Loucy (cell line): ENCODE measurements around the gene ASB1.

Experiments used
- H2AFZ ChIP-seq: fragments of 200-600 bp; sonication (generic); 2 replicates; pipeline ENCODE4 v1.6.0; 2016; ENCODE audit warnings: antibody characterized with exemption, mild to moderate bottlenecking, low read length, moderate library complexity
- H3F3A ChIP-seq: fragments of 200-600 bp; 2 replicates; pipeline ENCODE4 v1.6.0; 2016; ENCODE audit warnings: antibody characterized with exemption, low read depth, mild to moderate bottlenecking
- H3K27me3 ChIP-seq: fragments of 200-600 bp; sonication (generic); 2 replicates; pipeline ENCODE4 v1.6.1; 2014; ENCODE audit warnings: low read length, mild to moderate bottlenecking; ENCODE audit not compliant: insufficient read depth, poor library complexity, severe bottlenecking
- H3K36me3 ChIP-seq: fragments of 200-600 bp; sonication (generic); 2 replicates; pipeline ENCODE4 v1.6.1; 2016; ENCODE audit warnings: low read length; ENCODE audit not compliant: insufficient read depth
- H3K4me1 ChIP-seq: fragments of 200-600 bp; sonication (generic); 2 replicates; pipeline ENCODE4 v1.5.1; 2014; ENCODE audit warnings: low read length, mild to moderate bottlenecking; ENCODE audit not compliant: insufficient read depth, poor library complexity, severe bottlenecking
- H3K4me2 ChIP-seq: fragments of 200-600 bp; sonication (generic); 2 replicates; pipeline ENCODE4 v1.6.0; 2014; ENCODE audit warnings: antibody characterized with exemption, low read length, low read depth, mild to moderate bottlenecking; ENCODE audit not compliant: poor library complexity, severe bottlenecking
- H3K4me3 ChIP-seq: fragments of 200-600 bp; sonication (generic); 2 replicates; pipeline ENCODE4 v1.5.1; 2014; ENCODE audit warnings: low read length, mild to moderate bottlenecking, mixed read lengths; ENCODE audit not compliant: poor library complexity, severe bottlenecking
- H3K79me2 ChIP-seq: fragments of 200-600 bp; sonication (generic); 2 replicates; pipeline ENCODE4 v1.6.1; 2014; ENCODE audit warnings: low read length; ENCODE audit not compliant: insufficient read depth
- H3K9ac ChIP-seq: fragments of 200-600 bp; sonication (generic); 2 replicates; pipeline ENCODE4 v1.6.0; 2014; ENCODE audit warnings: mild to moderate bottlenecking, low read depth, low read length, moderate library complexity; ENCODE audit not compliant: poor library complexity, severe bottlenecking
- H3K9me2 ChIP-seq: fragments of 200-600 bp; sonication (generic); replicated peaks from 2 replicates; pipeline ENCODE4 v1.6.1; 2016; ENCODE audit warnings: low read depth, low read length, mixed read lengths
- H3K9me3 ChIP-seq: fragments of 200-600 bp; sonication (generic); 2 replicates; pipeline ENCODE4 v1.6.1; 2014; ENCODE audit warnings: mild to moderate bottlenecking, antibody characterized with exemption, low read length, low read depth; ENCODE audit not compliant: insufficient read depth
- H4K20me1 ChIP-seq: fragments of 200-600 bp; sonication (generic); 2 replicates; pipeline ENCODE4 v1.6.0; 2014; ENCODE audit warnings: antibody characterized with exemption, low read length, mild to moderate bottlenecking; ENCODE audit not compliant: insufficient read depth, poor library complexity, severe bottlenecking
- EZH2phosphoT487 ChIP-seq: fragments of 200-600 bp; IDR thresholded peaks from 2 replicates; pipeline ENCODE4 v1.6.1; 2018; ENCODE audit warnings: antibody characterized with exemption, mild to moderate bottlenecking, moderate library complexity, borderline replicate concordance
- TF ChIP-seq, protein P1 (sequence below): fragments of 200-600 bp; sonication (generic); conservative IDR thresholded peaks from 2 replicates; pipeline ENCODE4 v1.5.1; 2014; ENCODE audit warnings: mild to moderate bottlenecking, antibody characterized with exemption, low read length

The ASB1 gene

DNA sequence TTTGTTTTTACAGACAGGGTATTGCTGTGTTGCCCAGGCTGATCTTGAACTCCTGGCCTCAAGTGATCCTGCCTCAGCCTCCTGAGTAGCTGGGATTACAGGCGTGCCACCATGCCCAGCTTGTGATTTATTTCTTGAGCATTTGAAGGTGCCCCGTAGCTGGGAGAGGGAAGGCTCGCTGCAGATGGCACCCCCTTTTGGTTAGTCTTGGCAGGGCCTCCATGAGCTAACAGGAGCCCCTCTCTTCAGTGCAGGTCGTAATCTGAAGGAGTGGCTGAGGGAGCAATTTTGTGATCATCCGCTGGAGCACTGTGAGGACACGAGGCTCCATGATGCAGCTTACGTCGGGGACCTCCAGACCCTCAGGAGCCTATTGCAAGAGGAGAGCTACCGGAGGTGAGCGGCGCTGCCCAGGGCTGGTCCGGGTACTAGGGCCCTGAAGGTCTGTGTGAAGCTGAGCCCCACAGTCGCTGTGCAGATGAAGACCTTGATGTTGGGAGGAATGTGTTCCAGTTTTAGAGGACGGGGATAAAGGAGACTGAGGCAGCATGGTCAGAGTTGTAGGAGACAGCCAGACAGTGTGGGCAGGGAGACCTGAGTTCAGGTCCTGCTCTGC, 6.7 kb downstream of the ASB1 start:
- H3K79me2 ChIP-seq = peaks cover 84% of the 10 kb centered on the region
- H3K36me3 ChIP-seq = peaks cover 38% of the 10 kb centered on the region

DNA sequence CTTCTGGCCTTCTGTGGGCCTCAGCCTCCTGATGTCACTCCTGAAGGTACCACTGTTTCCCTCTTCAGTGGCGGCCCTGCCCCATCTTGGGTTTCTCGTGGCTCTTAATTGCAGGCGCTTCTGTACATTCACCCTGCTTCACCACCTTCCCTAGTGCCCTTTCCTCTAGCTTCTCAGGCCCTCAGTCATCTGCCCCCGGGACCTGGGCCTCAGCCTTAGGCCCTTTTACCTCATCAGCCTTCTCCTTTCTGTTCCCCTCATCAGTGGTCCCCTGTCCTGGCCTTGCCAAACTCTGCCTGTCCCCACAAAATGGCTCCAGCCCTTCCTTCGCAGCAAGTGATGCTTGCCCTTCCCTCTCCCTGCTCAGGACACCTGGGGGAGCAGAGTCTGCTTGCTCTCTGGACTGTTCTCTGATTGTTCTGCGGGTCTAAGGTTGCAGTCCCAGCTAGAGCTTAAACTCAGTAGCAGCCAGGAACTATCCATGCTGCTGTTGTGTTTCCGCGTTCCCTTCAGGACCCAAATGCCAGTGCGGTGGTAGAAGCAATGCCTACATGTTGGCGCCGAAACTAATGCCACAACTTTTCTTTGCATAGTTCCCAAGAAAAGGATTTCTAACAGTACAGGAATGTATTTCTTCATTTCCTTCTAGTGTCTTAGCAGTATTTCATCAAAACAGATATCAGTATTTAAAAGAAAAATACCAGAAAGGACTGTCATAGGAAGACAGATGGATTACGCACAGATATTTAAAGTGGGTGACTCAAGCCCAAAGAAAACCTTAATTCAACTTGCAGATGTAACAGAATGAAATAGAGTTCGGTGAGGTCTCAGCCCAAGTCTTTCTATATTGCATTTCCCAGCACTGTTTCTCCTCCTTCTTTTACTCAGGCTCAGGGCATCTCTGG, 7.5 kb downstream of the ASB1 start:
- Histone ChIP-seq H3K27me3 (no peaks in the 10 kb centered on the region), H3K9ac (no peak overlapping the region), H3K79me2 (peaks cover 84% of the 10 kb centered on the region), H3K9me3 (peaks cover 9% of the 10 kb centered on the region; the same call in 1 of the 2 replicates), H2AFZ (no peak overlapping the region), H3F3A (no peaks in the 10 kb centered on the region), H3K4me2 (no peak overlapping the region), H3K4me1 (peaks cover 6% of the 10 kb centered on the region), H3K9me2 (no peaks in the 10 kb centered on the region), H4K20me1 (no peaks in the 10 kb centered on the region), H3K4me3 (no peak overlapping the region), H3K36me3 (peaks cover 44% of the 10 kb centered on the region)
- TF ChIP-seq, protein P1, sequence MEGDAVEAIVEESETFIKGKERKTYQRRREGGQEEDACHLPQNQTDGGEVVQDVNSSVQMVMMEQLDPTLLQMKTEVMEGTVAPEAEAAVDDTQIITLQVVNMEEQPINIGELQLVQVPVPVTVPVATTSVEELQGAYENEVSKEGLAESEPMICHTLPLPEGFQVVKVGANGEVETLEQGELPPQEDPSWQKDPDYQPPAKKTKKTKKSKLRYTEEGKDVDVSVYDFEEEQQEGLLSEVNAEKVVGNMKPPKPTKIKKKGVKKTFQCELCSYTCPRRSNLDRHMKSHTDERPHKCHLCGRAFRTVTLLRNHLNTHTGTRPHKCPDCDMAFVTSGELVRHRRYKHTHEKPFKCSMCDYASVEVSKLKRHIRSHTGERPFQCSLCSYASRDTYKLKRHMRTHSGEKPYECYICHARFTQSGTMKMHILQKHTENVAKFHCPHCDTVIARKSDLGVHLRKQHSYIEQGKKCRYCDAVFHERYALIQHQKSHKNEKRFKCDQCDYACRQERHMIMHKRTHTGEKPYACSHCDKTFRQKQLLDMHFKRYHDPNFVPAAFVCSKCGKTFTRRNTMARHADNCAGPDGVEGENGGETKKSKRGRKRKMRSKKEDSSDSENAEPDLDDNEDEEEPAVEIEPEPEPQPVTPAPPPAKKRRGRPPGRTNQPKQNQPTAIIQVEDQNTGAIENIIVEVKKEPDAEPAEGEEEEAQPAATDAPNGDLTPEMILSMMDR = no peak

More for the DNA sequence above, 6.7 kb downstream of the ASB1 start:
- Histone ChIP-seq H4K20me1 (no peaks in the 10 kb centered on the region), H3K9me3 (peaks cover 9% of the 10 kb centered on the region; the same call in 1 of the 2 replicates), H3K27me3 (no peaks in the 10 kb centered on the region), H3K4me1 (peaks cover 10% of the 10 kb centered on the region), H3K9me2 (no peaks in the 10 kb centered on the region), H3K4me2 (no peak overlapping the region), H3K9ac (no peak overlapping the region), H3F3A (no peaks in the 10 kb centered on the region), H2AFZ (no peak overlapping the region), H3K4me3 (no peak overlapping the region)
- TF ChIP-seq EZH2phosphoT487 = no peak
- TF ChIP-seq, protein P1 = peak; percentile 44; the same call in 1 of the 2 replicates

- H3K27me3 ChIP-seq = no peaks in the 10 kb centered on the region
- H3K36me3 ChIP-seq = peaks cover 54% of the 10 kb centered on the region
- peaks cover 84% of the 10 kb centered on the region; the same call in 1 of the 2 replicates for H3K79me2 ChIP-seq
- no peaks in the 10 kb centered on the region for H3F3A ChIP-seq
- H4K20me1 ChIP-seq = peaks cover 5% of the 10 kb centered on the region
- no peak overlapping the region for H3K4me3 ChIP-seq
- no peak overlapping the region for H3K4me2 ChIP-seq
- H3K9ac ChIP-seq = no peak overlapping the region
- H2AFZ ChIP-seq = no peak overlapping the region
- H3K4me1 ChIP-seq = peaks cover 6% of the 10 kb centered on the region
- TF ChIP-seq, protein P1 = no peak
- no peak for TF ChIP-seq EZH2phosphoT487
- peaks cover 8% of the 10 kb centered on the region; the same call in 1 of the 2 replicates for H3K9me3 ChIP-seq
- no peaks in the 10 kb centered on the region for H3K9me2 ChIP-seq
Observed at GRCh38 chr2:238434846-238435751, 8.4 kb downstream of the ASB1 start.
